Ureter (tissue), 1 donor: ENCODE results near the gene HOXB4. TPM values are rescaled to one million over a fixed set of nuclear protein-coding genes. Genes with fewer than 3 reads are reported as not detected.
"Not testable (repeated sequence)": the region's sequence is repeated elsewhere in the genome, so short reads cannot be mapped to it uniquely, and the experiment has no call there.

Experiments used
- DNase-seq: peaks from one replicate; pipeline ENCODE4 v3.0.0-alpha.2; 2020; ENCODE audit warnings: low spot score
- total RNA-seq: library from RNA; stranded (reverse); gene quantifications from one replicate; pipeline ENCODE4 v1.2.4, GENCODE V29; 2023
- donor health status: DM: yes; HTN: yes; CAD: no.

HOXB4 gene
- total RNA-seq, 1 donor from 2014 or later: 28.7 TPM

DNA sequence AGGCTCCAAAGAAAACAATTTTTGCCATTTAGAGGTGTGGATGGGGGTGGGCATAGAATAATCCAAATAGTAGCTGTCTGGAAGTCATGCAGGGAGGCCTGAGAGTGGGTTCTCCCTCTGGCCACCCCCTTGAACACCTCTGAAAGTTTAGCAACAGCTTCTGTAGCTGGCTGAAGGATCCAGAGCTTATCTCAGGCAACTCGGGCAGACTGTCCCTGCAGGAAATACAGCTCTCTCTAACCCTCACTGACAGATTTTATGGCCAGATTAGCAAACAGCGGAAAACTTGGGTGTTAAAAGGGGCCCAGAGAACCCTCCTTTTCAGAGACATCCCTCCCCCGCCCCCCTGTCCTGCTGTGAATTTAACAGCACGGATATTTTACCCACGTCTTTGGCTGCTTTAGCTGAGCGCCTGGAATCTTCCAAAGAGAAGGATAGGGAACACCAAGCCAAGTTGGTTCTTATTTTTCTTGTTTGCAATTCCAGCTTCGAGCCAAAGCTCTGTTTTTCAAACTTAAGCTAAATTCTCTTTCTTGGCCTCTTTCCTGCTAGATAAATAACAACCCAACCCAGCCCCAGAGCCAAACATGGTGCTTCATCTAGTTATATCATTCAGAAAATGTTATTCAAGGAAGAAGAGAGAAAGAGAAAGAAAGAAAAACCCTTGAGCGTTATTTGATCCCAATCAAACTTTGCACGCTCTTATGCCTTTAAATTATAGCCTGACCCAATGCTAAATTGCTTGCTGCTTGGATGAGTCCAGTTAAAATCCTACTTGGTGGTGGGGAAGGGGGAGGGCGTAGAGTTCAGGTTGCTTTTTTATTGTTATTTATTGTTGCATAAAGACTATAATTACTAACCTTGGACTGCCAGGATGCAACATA, 31.0 kb downstream of the HOXB4 start:
- no peak for DNase-seq

- DNase-seq: no peak
Observed at GRCh38 chr17:48546137-48546923, 31.8 kb downstream of the HOXB4 start.

DNA sequence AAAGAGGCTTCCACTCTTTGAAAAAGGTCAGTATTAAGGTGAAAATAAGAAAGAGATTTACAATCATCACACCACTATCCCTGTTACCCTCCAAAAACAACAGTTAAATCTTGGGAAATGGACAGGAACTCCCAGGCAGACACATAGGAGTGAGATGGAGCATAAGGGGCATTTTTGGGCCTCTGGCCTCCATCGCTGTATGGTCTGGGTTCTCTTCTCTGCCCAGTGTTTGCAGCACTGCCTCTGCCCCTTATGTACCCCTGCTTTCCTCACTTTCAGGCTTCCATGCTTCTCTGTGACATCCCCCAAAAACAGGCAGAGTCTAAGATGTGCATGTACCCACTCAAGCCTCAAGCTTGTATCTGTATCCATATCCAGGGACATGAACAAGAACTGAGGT, 32.6 kb downstream of the HOXB4 start:
- no peak for DNase-seq

DNA sequence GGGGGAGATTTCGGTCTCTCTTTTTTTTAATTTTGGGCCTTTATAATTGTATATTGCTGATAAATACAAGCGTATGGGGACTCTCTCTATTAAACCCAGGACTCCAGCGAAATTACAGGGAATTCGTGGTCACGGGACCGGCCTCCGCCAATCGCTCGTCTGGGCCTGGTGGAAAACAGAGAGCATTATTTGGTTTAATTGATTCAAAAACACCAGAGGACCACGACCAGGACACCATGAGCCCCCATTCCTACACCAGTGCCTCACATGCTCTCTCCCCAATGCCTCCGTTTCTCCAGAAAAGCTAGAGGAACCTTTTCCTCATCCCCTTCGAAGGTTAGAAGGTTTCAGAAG, 33.2 kb downstream of the HOXB4 start, which contains the start of gene HOXB2:
TSS of gene HOXB2 (minus strand) at position 88 of the 354 bp plus-strand sequence. CDS start 198 bp downstream, outside the sequence.
- no peak for DNase-seq

DNA sequence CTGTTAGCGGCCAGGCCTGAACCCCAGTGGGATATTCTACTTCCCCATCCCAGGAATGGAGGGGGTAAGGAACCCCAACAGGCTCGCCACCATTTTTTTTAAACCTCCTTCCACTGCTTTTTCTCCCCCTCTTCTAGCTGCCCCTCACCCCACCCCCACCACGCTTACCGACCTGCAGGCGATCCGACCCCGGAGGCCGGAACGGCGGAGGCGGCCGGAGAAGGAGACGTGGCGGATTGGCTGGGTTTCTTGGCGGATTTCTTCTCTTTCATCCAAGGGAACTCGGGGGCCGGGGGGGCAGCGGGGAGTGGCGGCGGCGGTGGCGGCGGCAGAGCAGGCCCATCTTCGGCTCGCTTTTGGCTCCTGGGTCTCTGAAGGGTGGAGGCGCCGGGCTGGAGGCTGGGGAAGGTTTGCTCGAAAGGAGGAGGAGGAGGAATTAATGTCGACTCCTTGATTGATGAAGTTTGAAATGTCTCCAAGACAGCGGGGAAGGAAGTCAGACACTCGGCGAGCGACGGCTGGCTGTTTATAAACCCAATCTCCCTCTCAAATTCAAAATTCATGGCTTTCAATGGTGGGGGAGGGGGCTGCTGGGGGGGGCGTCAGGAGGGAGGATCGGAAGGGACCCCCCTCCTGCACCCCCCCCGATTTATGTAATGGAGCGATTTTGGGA, 33.7 kb downstream of the HOXB4 start:
- DNase-seq: peak; percentile 74

DNA sequence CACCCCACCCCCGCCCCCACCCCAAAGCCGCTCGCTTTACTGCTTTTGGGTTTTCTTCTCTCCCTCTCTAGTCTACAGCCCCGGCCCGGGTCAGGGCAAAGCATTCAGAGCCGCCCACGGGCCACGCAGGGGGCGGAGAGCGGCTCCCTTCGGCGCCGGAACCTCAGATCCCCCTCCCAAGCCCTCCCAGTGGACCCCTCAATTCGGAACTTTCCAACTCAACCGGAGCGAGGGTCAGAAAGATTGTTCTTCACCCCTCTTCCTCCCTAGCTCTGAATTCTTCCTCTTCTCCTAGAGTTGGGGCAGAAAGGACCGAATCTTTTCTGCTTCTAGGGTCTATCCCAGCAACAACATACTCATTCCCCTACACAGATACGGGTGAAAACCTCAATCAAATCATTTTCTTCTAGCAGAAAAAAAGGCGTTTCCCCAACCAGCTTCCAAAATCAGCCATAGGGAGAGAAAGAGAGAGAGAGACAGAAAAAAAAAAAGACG, 34.2 kb downstream of the HOXB4 start:
- DNase-seq: no peak

DNA sequence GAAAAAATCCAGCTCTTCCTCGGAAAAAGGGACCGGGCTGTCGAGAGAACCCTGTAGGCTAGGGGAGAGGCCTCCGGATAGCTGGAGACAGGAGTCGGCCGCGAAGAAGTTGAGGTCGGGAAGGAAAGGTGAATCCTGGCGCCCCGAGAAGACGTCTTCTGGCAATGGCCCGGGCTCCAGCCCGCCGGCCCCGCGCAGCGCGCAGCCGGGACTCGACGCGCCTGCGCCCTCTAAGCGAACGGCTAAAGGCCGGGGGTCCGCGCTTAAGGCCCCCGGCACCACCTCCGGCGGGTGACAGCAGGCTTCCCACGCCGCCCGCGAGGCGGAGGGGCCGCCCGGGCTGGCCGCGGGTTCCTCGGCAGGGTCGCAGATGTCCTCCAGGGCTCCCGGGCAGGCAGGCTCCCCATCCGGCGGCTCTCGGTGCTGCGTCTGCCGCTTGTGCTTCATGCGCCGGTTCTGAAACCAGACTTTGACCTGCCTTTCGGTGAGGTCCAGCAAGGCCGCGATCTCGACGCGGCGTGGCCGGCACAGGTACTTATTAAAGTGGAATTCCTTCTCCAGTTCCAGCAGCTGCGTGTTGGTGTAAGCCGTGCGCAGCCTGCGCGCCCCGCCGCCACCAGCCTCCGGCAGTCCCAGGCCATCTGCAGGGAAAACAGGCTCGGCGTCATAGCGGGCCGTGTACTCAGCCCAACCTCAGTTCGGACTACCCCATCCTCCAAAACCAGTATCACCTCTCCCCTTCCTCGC, 34.9 kb downstream of the HOXB4 start:
- DNase-seq: no peak

GRCh38 chr17:48542698-48543106, 35.4 kb downstream of the HOXB4 start:
- DNase-seq: no peak

GRCh38 chr17:48542114-48542656, 36.0 kb downstream of the HOXB4 start:
- no peak for DNase-seq

DNA sequence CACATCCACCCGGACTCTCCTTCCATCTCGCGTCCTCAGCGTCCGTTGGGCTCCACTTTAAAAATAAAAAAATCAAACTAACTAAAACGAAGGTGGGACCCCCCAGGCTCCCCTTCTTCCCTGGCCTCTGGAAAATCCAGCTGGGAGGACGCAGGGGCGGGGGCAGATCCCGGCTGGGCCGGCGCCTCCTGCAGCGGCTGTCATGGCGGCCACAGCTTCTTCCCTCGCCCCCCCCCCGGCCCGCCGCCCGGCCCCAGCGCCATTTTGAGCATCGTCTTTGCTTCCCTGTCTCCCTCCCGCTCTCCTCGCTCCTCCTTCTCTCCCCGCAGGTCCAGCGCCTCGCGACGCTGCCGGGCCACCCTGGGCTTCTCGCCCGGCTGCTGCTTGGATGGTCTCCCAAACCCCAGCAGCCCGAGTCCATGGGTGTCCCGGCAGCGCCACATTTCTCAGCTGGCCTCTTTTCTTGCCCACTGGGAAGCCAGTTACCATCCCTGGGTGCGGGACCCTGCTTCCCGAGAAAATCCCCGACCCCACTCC, 36.5 kb downstream of the HOXB4 start:
- DNase-seq: no peak

- no peak for DNase-seq
Observed at GRCh38 chr17:48541036-48541576, 37.0 kb downstream of the HOXB4 start.

DNA sequence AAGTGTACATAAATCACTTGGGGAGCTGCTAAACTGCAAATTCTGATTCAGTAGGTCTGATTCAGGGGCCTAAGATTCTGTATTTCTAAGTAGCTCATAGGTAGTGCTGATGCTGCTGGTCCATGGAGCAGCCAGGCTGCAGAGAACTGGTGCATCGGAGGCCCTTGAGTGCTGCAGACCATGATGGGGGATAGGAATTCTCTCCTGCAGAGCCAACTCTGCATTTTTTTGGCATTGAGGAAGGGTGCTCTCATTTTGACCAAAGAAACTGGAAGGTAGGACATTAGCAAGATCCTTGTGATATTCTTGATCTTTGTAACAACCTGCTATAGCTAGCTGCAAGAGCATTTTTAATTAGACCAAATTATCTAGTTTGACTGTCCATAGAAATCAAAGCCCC, 37.9 kb downstream of the HOXB4 start:
- DNase-seq: no peak

GRCh38 chr17:48539177-48539576, 39.0 kb downstream of the HOXB4 start:
- DNase-seq: no peak

DNA sequence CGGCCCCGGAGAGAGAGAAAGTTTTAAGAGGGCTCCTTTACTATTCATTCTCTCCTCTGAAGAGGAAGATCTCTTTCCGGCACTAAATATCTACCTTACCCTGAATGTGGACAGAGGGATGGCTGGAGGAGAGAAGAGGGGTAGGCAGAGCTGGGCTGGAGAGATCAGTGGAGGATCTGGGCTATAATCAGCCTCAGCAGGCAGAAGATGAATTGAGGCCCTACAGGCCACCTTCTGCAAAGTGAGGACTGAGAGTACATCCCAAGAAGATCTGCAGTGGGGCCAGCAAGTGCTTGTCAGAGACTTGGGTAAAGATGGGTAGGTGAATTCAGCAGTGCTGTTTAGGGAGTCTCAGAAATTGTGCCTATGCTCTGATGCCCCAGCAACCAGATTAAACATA, 40.8 kb downstream of the HOXB4 start:
- no peak for DNase-seq

DNA sequence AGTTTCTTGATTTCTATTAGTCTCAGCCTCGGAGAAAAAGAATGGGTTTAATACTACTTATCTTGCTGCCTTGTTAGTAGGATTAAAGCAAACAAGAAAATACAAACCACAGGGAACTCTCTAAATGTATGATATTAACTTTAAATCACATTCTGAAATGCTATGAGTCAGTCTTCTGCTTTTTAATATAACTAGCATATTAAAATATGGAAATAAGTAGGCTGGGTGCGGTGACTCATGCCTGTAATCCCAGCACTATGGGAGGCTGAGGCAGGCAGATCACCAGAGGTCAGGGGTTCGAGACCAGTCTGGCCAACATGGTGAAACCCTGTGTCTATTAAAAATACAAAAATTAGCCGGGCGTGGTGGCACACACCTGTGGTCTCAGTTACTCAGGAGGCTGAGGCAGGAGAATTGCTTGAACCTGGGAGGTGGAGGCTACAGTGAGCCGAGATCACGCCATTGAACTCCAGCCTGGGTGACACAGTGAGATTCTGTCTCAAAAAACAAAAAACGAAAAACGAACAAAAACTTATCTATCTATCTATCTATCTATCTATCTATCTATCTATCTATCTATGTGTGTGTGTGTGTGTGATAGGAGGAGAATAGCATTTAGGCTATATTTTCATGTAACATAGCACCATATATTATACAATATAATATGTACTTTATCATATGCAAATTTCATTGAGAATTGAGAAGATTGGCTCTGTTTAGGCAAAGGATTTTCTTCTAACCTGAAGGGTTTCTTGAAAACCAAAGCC, 42.2 kb downstream of the HOXB4 start:
- not testable (repeated sequence) for DNase-seq

GRCh38 chr17:48532261-48532660, 45.9 kb downstream of the HOXB4 start:
- no peak for DNase-seq

GRCh38 chr17:48530887-48531272, 47.3 kb downstream of the HOXB4 start, which contains the start of gene HOXB1:
TSS of gene HOXB1 (minus strand) at chr17:48531011. CDS start at chr17:48530904, 107 bp downstream.
- DNase-seq: no peak

DNA sequence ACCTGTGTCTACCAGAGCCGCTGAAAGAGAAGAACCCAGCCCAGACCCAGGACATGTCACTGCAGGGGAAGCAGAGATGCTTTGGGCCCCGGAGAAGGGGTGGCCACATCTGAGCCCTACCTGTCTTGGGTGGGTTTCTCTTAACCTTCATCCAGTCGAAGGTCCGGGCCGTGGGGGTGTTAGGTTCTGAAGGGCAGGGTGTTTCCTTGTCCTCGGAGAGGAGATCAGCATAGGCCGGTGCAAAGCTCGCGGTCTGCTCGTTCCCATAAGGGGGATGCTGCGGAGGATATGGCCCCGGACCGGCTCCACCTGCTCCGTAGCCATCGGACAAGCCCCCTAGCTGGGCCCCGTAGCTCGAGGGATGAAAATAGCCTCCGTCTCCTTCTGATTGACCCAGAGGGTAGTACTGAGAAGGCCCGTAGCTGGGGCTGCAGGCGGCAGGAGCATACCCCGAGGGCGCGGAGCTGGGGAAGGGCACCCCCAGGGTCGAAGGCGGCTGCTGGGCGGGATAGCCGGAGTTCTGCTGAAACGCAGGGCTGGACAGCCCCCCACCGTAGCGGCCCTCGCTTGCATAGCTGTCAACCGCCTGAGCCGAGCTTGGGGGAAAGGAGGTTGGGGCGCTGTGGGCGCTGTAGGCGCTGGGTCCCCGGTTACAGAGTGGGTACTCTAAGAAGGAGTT, 47.8 kb downstream of the HOXB4 start:
- no peak for DNase-seq

DNA sequence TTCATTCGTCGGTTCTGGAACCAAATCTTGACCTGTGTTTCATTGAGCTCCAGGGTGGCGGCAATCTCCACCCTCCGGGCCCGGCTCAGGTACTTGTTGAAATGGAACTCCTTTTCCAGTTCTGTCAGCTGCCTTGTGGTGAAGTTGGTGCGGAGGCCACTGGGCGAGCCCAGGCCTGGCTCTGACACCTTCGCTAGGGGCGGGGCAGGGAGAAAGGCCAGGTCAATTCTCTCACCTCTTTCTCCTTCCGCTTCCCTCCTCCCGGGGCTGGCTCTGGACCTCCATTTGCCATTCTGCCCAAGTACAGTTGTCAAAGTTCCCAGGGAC, 48.5 kb downstream of the HOXB4 start:
- DNase-seq: peak; percentile 76
